ENCODE results near the gene IDH1.

Gene IDH1

DNA sequence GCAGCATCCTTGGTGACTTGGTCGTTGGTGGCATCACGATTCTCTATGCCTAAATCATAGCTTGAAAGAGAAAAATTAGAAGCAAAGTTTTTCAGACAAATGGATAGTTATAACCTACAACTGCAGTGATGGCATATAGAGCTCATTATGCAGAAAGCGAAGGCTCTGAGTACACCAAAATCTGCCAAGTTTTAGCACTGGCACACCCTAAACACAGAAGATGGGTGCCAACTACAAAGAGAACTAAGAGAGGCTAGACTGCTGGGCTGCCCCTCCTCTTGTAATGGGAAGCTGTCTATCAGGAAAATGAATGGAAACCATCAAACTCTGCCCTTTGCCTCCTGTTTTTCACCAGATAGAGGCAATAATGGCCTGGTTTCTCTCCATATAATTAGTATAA is 6.3 kb downstream of the IDH1 start:
- DNase-seq (ENCODE audit: low read depth in 1 of 2, low spot score in 1 of 2), result no peak
- no peak overlapping the region for H3K4me3 ChIP-seq (replicated peaks; ENCODE audit: insufficient read depth, low read length)
- TF ChIP-seq GABPA (IDR thresholded peaks at IDR 0.05; ENCODE audit: low read depth), result no peak
- no peak for TF ChIP-seq POLR2AphosphoS5 (IDR thresholded peaks at IDR 0.05; ENCODE audit: low read depth)
- TF ChIP-seq, protein P1, sequence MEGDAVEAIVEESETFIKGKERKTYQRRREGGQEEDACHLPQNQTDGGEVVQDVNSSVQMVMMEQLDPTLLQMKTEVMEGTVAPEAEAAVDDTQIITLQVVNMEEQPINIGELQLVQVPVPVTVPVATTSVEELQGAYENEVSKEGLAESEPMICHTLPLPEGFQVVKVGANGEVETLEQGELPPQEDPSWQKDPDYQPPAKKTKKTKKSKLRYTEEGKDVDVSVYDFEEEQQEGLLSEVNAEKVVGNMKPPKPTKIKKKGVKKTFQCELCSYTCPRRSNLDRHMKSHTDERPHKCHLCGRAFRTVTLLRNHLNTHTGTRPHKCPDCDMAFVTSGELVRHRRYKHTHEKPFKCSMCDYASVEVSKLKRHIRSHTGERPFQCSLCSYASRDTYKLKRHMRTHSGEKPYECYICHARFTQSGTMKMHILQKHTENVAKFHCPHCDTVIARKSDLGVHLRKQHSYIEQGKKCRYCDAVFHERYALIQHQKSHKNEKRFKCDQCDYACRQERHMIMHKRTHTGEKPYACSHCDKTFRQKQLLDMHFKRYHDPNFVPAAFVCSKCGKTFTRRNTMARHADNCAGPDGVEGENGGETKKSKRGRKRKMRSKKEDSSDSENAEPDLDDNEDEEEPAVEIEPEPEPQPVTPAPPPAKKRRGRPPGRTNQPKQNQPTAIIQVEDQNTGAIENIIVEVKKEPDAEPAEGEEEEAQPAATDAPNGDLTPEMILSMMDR (IDR thresholded peaks at IDR 0.05; ENCODE audit: insufficient read depth, low read length), result no peak
- no peak for TF ChIP-seq SPI1 (IDR thresholded peaks at IDR 0.05; ENCODE audit: borderline replicate concordance, low read depth)
- no peak for TF ChIP-seq REST (IDR thresholded peaks at IDR 0.05; ENCODE audit: insufficient replicate concordance, low read depth)
- no peak overlapping the region for H3K27ac ChIP-seq (replicated peaks)
- H3K27me3 ChIP-seq (ENCODE audit: insufficient read depth, poor library complexity, severe bottlenecking), result no peaks in the 10 kb centered on the region

- no peaks in the 10 kb centered on the region for H3K27me3 ChIP-seq (ENCODE audit: insufficient read depth, poor library complexity, severe bottlenecking)
These were observed 9.1 kb downstream of the IDH1 start for GRCh38 chr2:208245746-208246145.

DNA sequence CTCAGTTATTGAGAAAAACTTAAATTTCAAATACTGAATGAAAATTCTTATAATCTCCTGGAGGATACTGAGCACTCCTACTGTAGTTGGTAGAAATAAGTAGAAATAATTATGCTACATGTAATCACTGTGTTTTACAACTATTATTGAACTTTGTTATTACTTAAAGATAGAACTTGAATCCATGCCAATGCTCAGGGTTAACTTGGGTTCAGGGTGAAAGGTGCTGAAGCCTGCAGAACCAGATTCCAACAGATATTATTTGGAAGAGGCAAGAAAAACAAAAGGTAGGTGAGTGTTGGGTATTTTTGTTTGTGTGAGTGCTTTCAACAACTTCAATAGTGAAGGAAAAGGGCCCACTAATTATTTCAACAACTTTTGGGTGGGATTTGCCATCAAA is 10.4 kb downstream of the IDH1 start:
- no peak overlapping the region for H3K27ac ChIP-seq (replicated peaks)
- H3K4me3 ChIP-seq (replicated peaks; ENCODE audit: insufficient read depth, low read length), result no peak overlapping the region
- DNase-seq (ENCODE audit: low read depth in 1 of 2, low spot score in 1 of 2), result no peak
- TF ChIP-seq SPI1 (IDR thresholded peaks at IDR 0.05; ENCODE audit: borderline replicate concordance, low read depth) (no peak), REST (IDR thresholded peaks at IDR 0.05; ENCODE audit: insufficient replicate concordance, low read depth) (no peak)
- H3K27me3 ChIP-seq (ENCODE audit: insufficient read depth, poor library complexity, severe bottlenecking), result no peaks in the 10 kb centered on the region

More at GRCh38 chr2:208245746-208246145, 9.1 kb downstream of the IDH1 start:
- TF ChIP-seq REST (IDR thresholded peaks at IDR 0.05; ENCODE audit: insufficient replicate concordance, low read depth), result no peak
- no peak for TF ChIP-seq POLR2AphosphoS5 (IDR thresholded peaks at IDR 0.05; ENCODE audit: low read depth)
- Histone ChIP-seq H3K27ac (replicated peaks) (no peak overlapping the region), H3K4me3 (replicated peaks; ENCODE audit: insufficient read depth, low read length) (no peak overlapping the region)
- no peak for DNase-seq (ENCODE audit: low read depth in 1 of 2, low spot score in 1 of 2)

GRCh38 chr2:208240619-208241209 is 14.2 kb downstream of the IDH1 start:
- no peak for DNase-seq (ENCODE audit: low read depth in 1 of 2, low spot score in 1 of 2)
- Histone ChIP-seq H3K27ac (replicated peaks) (no peak overlapping the region), H3K4me3 (replicated peaks; ENCODE audit: insufficient read depth, low read length) (no peak overlapping the region), H3K27me3 (ENCODE audit: insufficient read depth, poor library complexity, severe bottlenecking) (no peaks in the 10 kb centered on the region)
- TF ChIP-seq SPI1 (IDR thresholded peaks at IDR 0.05; ENCODE audit: borderline replicate concordance, low read depth) (no peak), POLR2AphosphoS5 (IDR thresholded peaks at IDR 0.05; ENCODE audit: low read depth) (no peak), GABPA (IDR thresholded peaks at IDR 0.05; ENCODE audit: low read depth) (no peak), REST (IDR thresholded peaks at IDR 0.05; ENCODE audit: insufficient replicate concordance, low read depth) (no peak)
- TF ChIP-seq, protein P1 (IDR thresholded peaks at IDR 0.05; ENCODE audit: insufficient read depth, low read length), result no peak

Measured in HL-60 (cell line).